GM12873 (cell line): ENCODE data around the gene HERC3.

Experiments used
- CTCF ChIP-seq: IDR thresholded peaks from 2 replicates; pipeline ENCODE4 v1.5.1; 2012; ENCODE audit warnings: low read depth, mild to moderate bottlenecking, moderate library complexity, low read length, control low read depth; ENCODE audit not compliant: insufficient read depth; ENCODE audit errors: missing control alignments

HERC3 gene

GRCh38 chr4:88582493-88582892 lies 9.8 kb upstream of the HERC3 start:
- no peak for TF ChIP-seq CTCF

DNA sequence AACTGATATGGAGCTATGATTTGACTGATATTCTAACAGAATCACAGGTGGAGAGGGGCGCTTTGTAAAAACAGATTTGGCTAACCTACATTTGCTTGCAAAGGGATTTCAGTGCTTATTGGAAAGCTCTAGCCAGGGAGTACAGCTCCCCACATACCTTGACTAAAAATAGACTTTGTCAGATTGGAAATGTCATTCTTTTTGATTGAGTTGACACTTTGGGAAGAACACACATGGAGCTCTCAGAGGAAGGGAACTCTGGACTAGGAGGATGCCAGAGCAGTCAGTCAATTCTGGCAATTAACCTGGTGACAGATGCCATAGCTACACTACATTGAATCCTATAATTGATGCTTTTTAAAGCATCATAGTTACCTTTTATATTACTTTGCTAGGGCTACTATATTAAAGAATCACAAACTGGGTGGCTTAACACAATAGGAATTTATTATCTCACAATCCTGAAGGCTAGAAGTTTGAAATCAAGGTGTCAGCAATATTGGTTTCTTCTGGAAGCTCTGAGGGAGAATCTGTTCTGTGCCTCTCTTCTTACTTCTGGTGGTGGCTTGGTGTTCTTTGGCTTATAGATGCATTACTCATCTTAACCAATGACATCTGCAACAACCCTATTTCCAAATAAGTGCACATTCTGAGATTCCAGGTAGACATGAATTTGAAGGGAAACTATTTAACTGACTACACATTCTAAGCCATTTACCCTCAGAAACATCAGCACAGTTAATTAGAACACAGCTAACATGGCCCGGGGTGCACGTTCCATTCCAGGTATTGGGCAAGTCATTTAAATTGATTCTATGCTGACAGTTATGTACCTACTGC lies 8.4 kb upstream of the HERC3 start:
- TF ChIP-seq CTCF, result no peak

- TF ChIP-seq CTCF, result no peak
Measured at GRCh38 chr4:88584471-88584900, 7.8 kb upstream of the HERC3 start.

- no peak for TF ChIP-seq CTCF
Measured at GRCh38 chr4:88585917-88586316, 6.4 kb upstream of the HERC3 start.

DNA sequence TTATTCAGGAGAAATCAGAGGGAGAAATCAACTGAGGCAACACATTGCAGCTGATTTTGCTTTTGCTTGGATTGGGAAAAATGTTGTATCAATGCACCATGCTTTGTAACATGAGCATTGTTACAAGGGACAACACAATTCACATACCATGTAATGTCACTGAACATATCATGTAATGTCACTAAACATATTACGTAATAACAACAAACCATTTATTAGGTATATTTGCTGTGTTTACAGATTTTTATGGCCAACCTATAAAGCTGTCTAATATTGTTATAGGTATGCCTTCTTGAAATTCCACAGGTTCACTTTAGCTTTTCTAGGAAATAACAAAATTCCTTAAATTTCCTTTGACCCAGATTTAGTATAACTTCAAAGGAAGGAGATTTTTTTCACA lies 5.0 kb upstream of the HERC3 start:
- TF ChIP-seq CTCF, result no peak

DNA sequence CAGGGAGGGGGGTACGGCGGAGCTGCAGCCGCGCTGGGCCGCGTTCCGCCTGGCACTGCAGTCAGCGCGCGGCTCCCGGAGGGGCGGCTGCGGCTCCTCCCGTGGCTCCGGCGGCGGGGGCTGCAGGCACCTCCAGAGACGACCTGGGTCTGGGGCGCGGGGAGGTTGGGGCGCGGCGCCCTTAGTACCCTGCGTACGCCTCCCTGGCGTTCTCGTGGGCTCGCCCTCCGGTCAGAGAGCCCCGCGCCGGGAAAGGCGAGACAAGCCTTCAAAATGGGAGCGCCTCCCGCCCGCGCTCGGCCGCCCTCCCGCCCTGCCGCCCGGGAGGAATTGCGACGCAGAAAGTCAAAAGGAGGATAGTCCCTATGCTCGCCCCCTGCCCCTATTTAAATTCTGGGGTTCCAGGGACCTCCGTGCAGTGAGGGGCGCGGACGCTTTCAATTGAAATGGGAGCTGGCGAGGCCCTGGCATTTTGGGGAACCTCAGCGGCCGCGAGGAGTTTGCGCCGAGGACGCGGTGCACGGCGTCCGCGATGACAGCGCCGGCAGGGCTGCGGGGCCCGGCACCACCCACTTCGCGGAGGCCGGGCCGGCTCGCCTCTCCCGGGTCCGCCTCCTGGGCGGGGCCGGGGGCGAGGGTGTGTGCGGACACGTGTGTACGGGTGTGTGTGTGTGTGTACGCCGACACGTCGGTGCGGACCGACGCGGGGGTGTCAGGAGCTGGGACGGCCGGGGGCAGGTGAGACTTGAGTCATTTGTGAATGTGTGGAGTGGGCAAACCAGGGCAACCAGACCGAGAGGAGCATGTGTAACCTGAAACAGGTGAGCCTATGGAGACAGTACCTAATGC lies 544 bp downstream of the HERC3 start:
- TF ChIP-seq CTCF, result no peak

DNA sequence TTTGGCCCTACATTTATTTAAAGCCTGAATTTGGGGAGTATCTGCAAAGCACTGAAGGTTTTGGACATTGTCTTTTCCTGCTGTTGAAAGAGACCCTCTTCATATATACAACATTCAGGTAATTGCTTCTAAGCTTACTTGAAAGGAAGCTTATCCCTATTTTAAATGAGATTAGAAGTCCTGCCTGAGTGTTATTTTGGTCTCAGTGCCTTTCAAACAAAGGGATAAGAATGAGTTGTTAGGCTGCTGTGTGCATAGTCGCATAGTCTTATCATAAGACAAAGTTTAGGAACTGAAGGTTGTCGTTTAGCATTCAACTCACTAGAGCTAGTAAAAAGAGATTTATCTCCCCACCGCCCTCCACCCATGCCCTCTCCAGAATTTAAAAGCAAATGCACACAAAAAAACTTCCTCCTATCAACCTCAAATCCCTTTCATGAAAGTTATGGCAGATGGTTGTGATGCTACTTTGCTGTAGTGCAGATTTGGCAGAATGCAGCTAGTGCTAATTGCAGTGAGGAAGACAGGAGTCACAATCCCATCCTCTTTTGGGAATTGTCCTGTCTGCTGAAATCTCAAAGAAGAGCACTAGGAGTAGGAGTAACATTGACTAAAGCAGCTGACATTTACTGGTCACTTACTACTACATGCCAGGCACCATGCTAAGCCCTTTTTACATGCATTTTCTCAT lies 5.8 kb downstream of the HERC3 start:
- no peak for TF ChIP-seq CTCF
